Measurements from ENCODE around the gene OSBPL6.

OSBPL6 gene

DNA sequence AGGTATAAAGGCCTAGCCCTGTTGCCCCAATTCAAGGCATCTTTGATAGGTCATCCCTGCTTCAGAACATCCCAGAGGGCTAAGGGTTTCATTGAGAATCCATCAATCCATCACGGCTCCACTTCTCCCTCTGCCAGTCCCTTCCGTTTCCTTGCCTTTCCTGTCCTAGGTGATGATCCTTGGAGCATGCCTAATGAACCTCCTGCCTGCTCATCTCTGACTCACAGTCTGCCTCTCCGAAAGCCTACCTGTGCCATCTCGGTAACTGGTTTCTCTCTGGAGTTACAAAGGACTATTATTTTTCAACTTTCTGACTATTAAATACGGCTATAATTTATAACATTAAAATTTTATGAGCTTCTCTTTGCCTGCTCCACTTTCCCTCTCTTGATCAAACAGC lies 36.7 kb upstream of the OSBPL6 start:
- in situ Hi-C loops (cut with HindIII; ENCODE audit: low pct_ligation_motif_present, low sequenced_read_pairs): no loop called here
- no peak for DNase-seq

DNA sequence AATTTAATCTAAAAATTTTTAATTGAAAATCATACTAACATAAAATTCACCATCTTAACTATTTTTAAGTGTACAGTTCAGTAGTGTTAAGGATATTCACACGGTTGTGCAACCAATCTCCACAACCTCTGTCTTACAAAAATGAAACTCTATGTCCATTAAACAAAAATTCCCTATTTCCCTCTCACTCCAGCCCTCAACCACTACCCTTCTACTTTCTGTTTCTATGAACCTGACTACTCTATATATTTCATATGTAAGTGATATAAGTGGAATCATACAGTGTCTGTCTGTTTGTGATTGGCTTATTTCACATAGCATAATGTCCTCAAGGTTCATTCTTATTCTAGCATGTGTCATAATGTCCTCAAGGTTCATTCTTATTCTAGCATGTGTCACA lies 34.3 kb upstream of the OSBPL6 start:
- in situ Hi-C loops (cut with HindIII; ENCODE audit: low pct_ligation_motif_present, low sequenced_read_pairs): no loop called here

More for the DNA sequence above, 36.7 kb upstream of the OSBPL6 start:
- no peak overlapping the region for H3K4me3 ChIP-seq (ENCODE audit: low read depth, low read length)
- no peaks in the 10 kb centered on the region for H3K27me3 ChIP-seq (replicated peaks)
- H3K27ac ChIP-seq: no peak overlapping the region
- no peaks in the 10 kb centered on the region for H3K36me3 ChIP-seq (replicated peaks)
- TF ChIP-seq, protein P1, sequence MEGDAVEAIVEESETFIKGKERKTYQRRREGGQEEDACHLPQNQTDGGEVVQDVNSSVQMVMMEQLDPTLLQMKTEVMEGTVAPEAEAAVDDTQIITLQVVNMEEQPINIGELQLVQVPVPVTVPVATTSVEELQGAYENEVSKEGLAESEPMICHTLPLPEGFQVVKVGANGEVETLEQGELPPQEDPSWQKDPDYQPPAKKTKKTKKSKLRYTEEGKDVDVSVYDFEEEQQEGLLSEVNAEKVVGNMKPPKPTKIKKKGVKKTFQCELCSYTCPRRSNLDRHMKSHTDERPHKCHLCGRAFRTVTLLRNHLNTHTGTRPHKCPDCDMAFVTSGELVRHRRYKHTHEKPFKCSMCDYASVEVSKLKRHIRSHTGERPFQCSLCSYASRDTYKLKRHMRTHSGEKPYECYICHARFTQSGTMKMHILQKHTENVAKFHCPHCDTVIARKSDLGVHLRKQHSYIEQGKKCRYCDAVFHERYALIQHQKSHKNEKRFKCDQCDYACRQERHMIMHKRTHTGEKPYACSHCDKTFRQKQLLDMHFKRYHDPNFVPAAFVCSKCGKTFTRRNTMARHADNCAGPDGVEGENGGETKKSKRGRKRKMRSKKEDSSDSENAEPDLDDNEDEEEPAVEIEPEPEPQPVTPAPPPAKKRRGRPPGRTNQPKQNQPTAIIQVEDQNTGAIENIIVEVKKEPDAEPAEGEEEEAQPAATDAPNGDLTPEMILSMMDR (IDR thresholded peaks at IDR 0.05; ENCODE audit: low read depth, low read length, missing control alignments): no peak

DNA sequence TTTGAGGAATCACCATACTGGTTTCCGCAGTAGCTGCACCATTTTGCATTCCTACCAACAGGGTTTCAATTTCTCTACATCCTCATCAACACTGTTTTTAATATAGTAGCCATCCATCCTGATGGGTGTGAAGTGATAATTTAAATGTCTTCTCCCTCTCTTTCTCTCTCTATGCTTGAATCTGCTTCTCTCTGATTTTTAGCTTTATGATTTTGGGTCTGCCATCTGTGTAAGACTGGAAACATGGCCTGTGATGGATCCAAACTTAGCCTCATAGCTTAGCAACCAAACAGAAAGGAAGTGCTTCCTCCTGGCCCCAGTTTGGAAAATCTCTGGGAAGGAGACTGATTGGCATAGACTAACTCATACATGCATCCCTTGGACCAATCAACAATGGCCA lies 33.7 kb upstream of the OSBPL6 start:
- Histone ChIP-seq H3K27ac (no peak overlapping the region), H3K27me3 (replicated peaks) (no peaks in the 10 kb centered on the region), H3K36me3 (replicated peaks) (no peaks in the 10 kb centered on the region), H3K4me3 (ENCODE audit: low read depth, low read length) (no peak overlapping the region)
- no peak for DNase-seq
- TF ChIP-seq, protein P1 (IDR thresholded peaks at IDR 0.05; ENCODE audit: low read depth, low read length, missing control alignments): no peak
- in situ Hi-C loops (cut with HindIII; ENCODE audit: low pct_ligation_motif_present, low sequenced_read_pairs): no loop called here

More for the DNA sequence above, 34.3 kb upstream of the OSBPL6 start:
- Histone ChIP-seq H3K27ac (no peak overlapping the region), H3K4me3 (ENCODE audit: low read depth, low read length) (no peak overlapping the region), H3K27me3 (replicated peaks) (no peaks in the 10 kb centered on the region), H3K36me3 (replicated peaks) (no peaks in the 10 kb centered on the region)
- TF ChIP-seq, protein P1 (IDR thresholded peaks at IDR 0.05; ENCODE audit: low read depth, low read length, missing control alignments): no peak
- no peak for DNase-seq

DNA sequence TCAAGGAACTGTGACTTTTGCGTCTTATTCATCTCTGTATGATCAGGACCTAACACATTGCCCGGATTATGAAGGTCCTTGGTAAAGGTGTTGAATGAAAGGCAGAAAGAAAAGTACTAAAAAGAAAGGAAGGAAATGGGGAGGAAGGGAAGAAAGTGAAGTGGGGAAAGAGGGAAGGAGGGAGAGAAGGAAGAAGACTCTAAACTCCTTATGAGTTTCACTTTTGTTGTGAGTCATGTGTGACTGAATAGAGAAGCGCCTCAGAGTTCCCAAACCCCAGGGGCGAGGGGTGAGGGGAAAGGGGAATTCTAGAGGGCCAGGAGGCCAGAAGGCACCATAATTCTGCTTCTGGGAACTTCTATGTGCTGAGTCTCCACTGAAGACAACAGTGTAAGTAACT lies 30.9 kb upstream of the OSBPL6 start:
- Histone ChIP-seq H3K4me3 (ENCODE audit: low read depth, low read length) (no peak overlapping the region), H3K36me3 (replicated peaks) (no peaks in the 10 kb centered on the region), H3K27ac (no peak overlapping the region), H3K27me3 (replicated peaks) (no peaks in the 10 kb centered on the region)
- DNase-seq: no peak
- TF ChIP-seq, protein P1 (IDR thresholded peaks at IDR 0.05; ENCODE audit: low read depth, low read length, missing control alignments): no peak
- in situ Hi-C loops (cut with HindIII; ENCODE audit: low pct_ligation_motif_present, low sequenced_read_pairs): no loop called here

DNA sequence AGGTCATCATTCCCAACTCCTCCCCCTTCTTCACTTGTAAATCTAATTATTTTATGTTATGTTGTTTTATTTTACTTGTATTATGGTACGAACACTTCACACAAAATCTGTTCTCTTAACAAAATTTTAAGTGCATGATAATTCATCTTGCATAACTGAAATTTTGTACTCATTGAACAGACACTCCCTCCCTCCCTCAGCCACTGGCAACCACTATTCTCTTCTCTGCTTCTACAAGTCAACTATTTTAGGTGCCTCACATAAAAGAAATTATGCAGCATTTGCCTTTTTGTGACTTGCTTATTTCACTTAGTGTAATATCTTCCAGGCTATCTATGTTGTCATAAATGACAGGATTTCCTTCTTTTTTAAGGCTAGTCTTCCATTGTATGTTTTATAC lies 30.4 kb upstream of the OSBPL6 start:
- Histone ChIP-seq H3K36me3 (replicated peaks) (no peaks in the 10 kb centered on the region), H3K27me3 (replicated peaks) (no peaks in the 10 kb centered on the region), H3K4me3 (ENCODE audit: low read depth, low read length) (no peak overlapping the region), H3K27ac (no peak overlapping the region)
- in situ Hi-C loops (cut with HindIII; ENCODE audit: low pct_ligation_motif_present, low sequenced_read_pairs): no loop called here
- DNase-seq: no peak
- TF ChIP-seq, protein P1 (IDR thresholded peaks at IDR 0.05; ENCODE audit: low read depth, low read length, missing control alignments): no peak

DNA sequence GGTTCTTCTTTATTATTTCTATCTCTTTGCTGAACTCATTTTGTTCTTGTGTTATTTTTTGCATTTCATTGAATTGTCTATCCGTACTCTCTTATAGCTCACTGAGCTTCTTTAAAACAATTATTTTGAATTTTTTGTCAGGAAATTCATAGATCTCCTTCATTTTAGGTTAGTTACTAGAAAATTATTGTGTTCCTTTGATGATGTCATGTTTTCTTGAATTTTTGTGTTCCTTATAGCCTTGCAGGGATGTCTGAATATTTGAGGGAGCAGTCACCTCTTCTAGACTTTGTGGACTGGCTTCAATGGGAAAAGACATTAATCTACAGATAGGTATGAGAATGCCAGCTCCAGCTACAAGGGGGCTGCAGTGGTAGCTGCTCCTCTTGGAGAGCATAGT lies 20.7 kb upstream of the OSBPL6 start:
- TF ChIP-seq, protein P1 (IDR thresholded peaks at IDR 0.05; ENCODE audit: low read depth, low read length, missing control alignments): no peak
- in situ Hi-C loops (cut with HindIII; ENCODE audit: low pct_ligation_motif_present, low sequenced_read_pairs): no loop called here
- H3K27ac ChIP-seq: no peak overlapping the region

More for the DNA sequence above, 20.7 kb upstream of the OSBPL6 start:
- no peaks in the 10 kb centered on the region for H3K36me3 ChIP-seq (replicated peaks)
- DNase-seq: no peak
- H3K4me3 ChIP-seq (ENCODE audit: low read depth, low read length): no peak overlapping the region
- H3K27me3 ChIP-seq (replicated peaks): no peaks in the 10 kb centered on the region

Measured in brain microvascular endothelial cell (primary cell).